CD4-positive, CD25-positive, alpha-beta regulatory T cell (primary cell): Measurements from ENCODE around the gene NFATC2. TPM values are rescaled to one million over a fixed set of nuclear protein-coding genes. Genes with fewer than 3 reads are reported as not detected.

Experiments
- ATAC-seq, 2 donors: fragments of 150-1000 bp; cut with Tn5 transposase; one replicate each; pipeline ENCODE4 v1.10.0; 2021; ENCODE audit warnings: low read depth in 2 of 2, moderate number of reproducible peaks in 2 of 2, moderate library complexity in 1 of 2
- DNase-seq, 3 donors: peaks; one replicate each; pipeline versions ENCODE4 v3.0.0 to v3.0.0-alpha.2; 2012 to 2022; ENCODE audit warnings: mixed read lengths in 1 of 3
- H3K27ac ChIP-seq: one replicate; pipeline ENCODE4 v1.7.0; 2013; ENCODE audit warnings: mild to moderate bottlenecking, low read length; ENCODE audit not compliant: insufficient read depth, poor library complexity, severe bottlenecking
- H3K27me3 ChIP-seq: one replicate; pipeline ENCODE4 v1.7.0; 2013; ENCODE audit warnings: low read length; ENCODE audit not compliant: control insufficient read depth, insufficient read depth
- H3K36me3 ChIP-seq: one replicate; pipeline ENCODE4 v1.7.0; 2013; ENCODE audit warnings: mild to moderate bottlenecking, low read length, moderate library complexity; ENCODE audit not compliant: control insufficient read depth, insufficient read depth
- H3K4me1 ChIP-seq: 2 replicates; pipeline ENCODE4 v1.7.0; 2013; ENCODE audit warnings: mild to moderate bottlenecking, low read length; ENCODE audit not compliant: insufficient read depth, control insufficient read depth, poor library complexity, severe bottlenecking
- H3K4me3 ChIP-seq: one replicate; pipeline ENCODE4 v1.7.0; 2013; ENCODE audit warnings: low read depth, mild to moderate bottlenecking, low read length, moderate library complexity
- H3K9me3 ChIP-seq, 2 experiments: 1 replicate in 1 of 2; 2 replicates in 1 of 2; pipeline ENCODE4 v1.7.0; 2013; ENCODE audit warnings: low read length in 2 of 2, mild to moderate bottlenecking in 1 of 2, moderate library complexity in 1 of 2; ENCODE audit not compliant: control insufficient read depth in 2 of 2
- H3K27ac Mint-ChIP-seq, 3 donors: one replicate each; pipeline ENCODE4 v1.8.0; 2020 to 2022; ENCODE audit warnings: mild to moderate bottlenecking in 3 of 3, mixed read lengths in 3 of 3, moderate library complexity in 2 of 3
- H3K27me3 Mint-ChIP-seq: one replicate; pipeline ENCODE4 v1.8.0; 2022; ENCODE audit warnings: mild to moderate bottlenecking, mixed read lengths
- H3K36me3 Mint-ChIP-seq: one replicate; pipeline ENCODE4 v1.8.0; 2020; ENCODE audit warnings: mixed read lengths
- H3K4me1 Mint-ChIP-seq, 4 donors: one replicate each; pipeline ENCODE4 v1.8.0; 2020 to 2022; ENCODE audit warnings: mixed read lengths in 4 of 4, mild to moderate bottlenecking in 1 of 4
- H3K4me3 Mint-ChIP-seq, 4 donors: one replicate each; pipeline ENCODE4 v1.8.0; 2020 to 2022; ENCODE audit warnings: mild to moderate bottlenecking in 4 of 4, mixed read lengths in 4 of 4, moderate library complexity in 3 of 4
- H3K9me3 Mint-ChIP-seq, 7 donors: one replicate each; pipeline ENCODE4 v1.8.0; 2020 to 2022; ENCODE audit warnings: mixed read lengths in 7 of 7, mild to moderate bottlenecking in 3 of 7, moderate library complexity in 2 of 7
- polyA plus RNA-seq, 4 donors: library from polyadenylated mRNA; unstranded; fragments of 300-500 nt; fragmentation: Illumina TruSeq; gene quantifications; one replicate each; pipeline ENCODE4 v1.2.3, GENCODE V29; 2021
- total RNA-seq: library from RNA; stranded (reverse); gene quantifications from one replicate; pipeline ENCODE4 v1.2.3, GENCODE V29; 2022

The NFATC2 gene
- total and polyA plus RNA-seq, 5 donors from 2014 or later = 11.0 to 56.8 (median 14.2) TPM

GRCh38 chr20:51495921-51496545 is 46.5 kb downstream of the NFATC2 start:
- no peak for ATAC-seq
- H3K27me3 ChIP-seq = no peaks in the 10 kb centered on the region
- no peak overlapping the region for H3K4me3 ChIP-seq
- H3K36me3 ChIP-seq = peaks cover 2% of the 10 kb centered on the region
- H3K9me3 ChIP-seq = no peaks in the 10 kb centered on the region
- Mint-ChIP-seq H3K36me3 (peaks cover 15% of the 10 kb centered on the region), H3K9me3 (no peaks in the 10 kb centered on the region), H3K27ac (peak overlapping the region; percentile 94 to 99 (median 97)), H3K4me1 (peaks cover 16 to 96% (median 71%) of the 10 kb centered on the region in 4 donors), H3K4me3 (peak overlapping the region; percentile 52 to 85 (median 62)), H3K27me3 (no peaks in the 10 kb centered on the region)
- peak overlapping the region; percentile 75 for H3K27ac ChIP-seq
- DNase-seq = no peak
- H3K4me1 ChIP-seq = peaks cover 85% of the 10 kb centered on the region

GRCh38 chr20:51495291-51495690 is 47.2 kb downstream of the NFATC2 start:
- peaks cover 15 to 97% (median 68%) of the 10 kb centered on the region in 4 donors for H3K4me1 Mint-ChIP-seq
- Histone ChIP-seq H3K27me3 (no peaks in the 10 kb centered on the region), H3K4me1 (peaks cover 80% of the 10 kb centered on the region), H3K36me3 (peaks cover 8% of the 10 kb centered on the region), H3K4me3 (no peak overlapping the region), H3K9me3 (no peaks in the 10 kb centered on the region), H3K27ac (peak overlapping the region; percentile 53)
- DNase-seq (no peak), ATAC-seq (no peak)
- no peaks in the 10 kb centered on the region for H3K9me3 Mint-ChIP-seq
- H3K4me3 Mint-ChIP-seq = peak overlapping the region in 3 of 4 donors; percentile 56 to 89 (median 79)
- H3K27me3 Mint-ChIP-seq = no peaks in the 10 kb centered on the region
- H3K36me3 Mint-ChIP-seq = peaks cover 17% of the 10 kb centered on the region
- H3K27ac Mint-ChIP-seq = peak overlapping the region; percentile 94 to 99 (median 97)

- no peak overlapping the region for H3K4me3 ChIP-seq
- ATAC-seq = peak in 1 of 2 donors; percentile 23
These were observed 48.0 kb downstream of the NFATC2 start for GRCh38 chr20:51494241-51495110.

GRCh38 chr20:51493346-51493791 is 49.1 kb downstream of the NFATC2 start:
- no peaks in the 10 kb centered on the region for H3K27me3 ChIP-seq
- H3K36me3 ChIP-seq = peaks cover 21% of the 10 kb centered on the region
- H3K27ac Mint-ChIP-seq = peak overlapping the region; percentile 91 to 97 (median 94)
- DNase-seq (no peak), ATAC-seq (no peak)
- peaks cover 61% of the 10 kb centered on the region for H3K4me1 ChIP-seq
- H3K27me3 Mint-ChIP-seq = no peaks in the 10 kb centered on the region
- no peaks in the 10 kb centered on the region for H3K9me3 Mint-ChIP-seq
- no peaks in the 10 kb centered on the region for H3K9me3 ChIP-seq
- H3K4me3 Mint-ChIP-seq = peak overlapping the region in 3 of 4 donors; percentile 26 to 41 (median 29)
- H3K27ac ChIP-seq = peak overlapping the region; percentile 55
- H3K4me3 ChIP-seq = no peak overlapping the region
- H3K36me3 Mint-ChIP-seq = peaks cover 22% of the 10 kb centered on the region
- H3K4me1 Mint-ChIP-seq = peaks cover 5 to 91% (median 59%) of the 10 kb centered on the region in 4 donors

More at GRCh38 chr20:51494241-51495110, 48.0 kb downstream of the NFATC2 start:
- peak overlapping the region; percentile 94 to 99 (median 97) for H3K27ac Mint-ChIP-seq
- H3K4me1 Mint-ChIP-seq = peaks cover 9 to 97% (median 67%) of the 10 kb centered on the region in 4 donors
- Histone ChIP-seq H3K9me3 (no peaks in the 10 kb centered on the region), H3K36me3 (peaks cover 16% of the 10 kb centered on the region), H3K4me1 (peaks cover 72% of the 10 kb centered on the region), H3K27me3 (no peaks in the 10 kb centered on the region), H3K27ac (peak overlapping the region; percentile 53)
- peak overlapping the region; percentile 56 to 89 (median 78) for H3K4me3 Mint-ChIP-seq
- H3K36me3 Mint-ChIP-seq = peaks cover 22% of the 10 kb centered on the region
- peak in 2 of 3 donors; percentile 19 to 27 for DNase-seq
- no peaks in the 10 kb centered on the region for H3K27me3 Mint-ChIP-seq
- no peaks in the 10 kb centered on the region for H3K9me3 Mint-ChIP-seq

GRCh38 chr20:51492167-51493092 is 50.1 kb downstream of the NFATC2 start:
- Mint-ChIP-seq H3K36me3 (peaks cover 26% of the 10 kb centered on the region), H3K4me1 (peaks cover 5 to 82% (median 50%) of the 10 kb centered on the region in 4 donors), H3K4me3 (peak overlapping the region in 2 of 4 donors; percentile 29 to 33), H3K27me3 (no peaks in the 10 kb centered on the region), H3K9me3 (no peaks in the 10 kb centered on the region), H3K27ac (peak overlapping the region; percentile 71 to 97 (median 91))
- H3K4me1 ChIP-seq = peaks cover 51% of the 10 kb centered on the region
- no peak overlapping the region for H3K27ac ChIP-seq
- ATAC-seq (no peak), DNase-seq (no peak)
- H3K9me3 ChIP-seq = no peaks in the 10 kb centered on the region
- H3K4me3 ChIP-seq = no peak overlapping the region
- no peaks in the 10 kb centered on the region for H3K27me3 ChIP-seq
- peaks cover 28% of the 10 kb centered on the region for H3K36me3 ChIP-seq

- no peaks in the 10 kb centered on the region for H3K27me3 Mint-ChIP-seq
- H3K27me3 ChIP-seq = no peaks in the 10 kb centered on the region
- H3K4me3 Mint-ChIP-seq = peak overlapping the region in 1 of 4 donors; percentile 22
- H3K9me3 Mint-ChIP-seq = no peaks in the 10 kb centered on the region
- H3K4me1 Mint-ChIP-seq = peaks cover 0 to 74% (median 40%) of the 10 kb centered on the region in 4 donors
- H3K4me3 ChIP-seq = no peak overlapping the region
- H3K9me3 ChIP-seq = no peaks in the 10 kb centered on the region
- H3K4me1 ChIP-seq = peaks cover 41% of the 10 kb centered on the region
- ATAC-seq (no peak), DNase-seq (no peak)
- H3K36me3 ChIP-seq = peaks cover 37% of the 10 kb centered on the region
- no peak overlapping the region for H3K27ac ChIP-seq
- H3K36me3 Mint-ChIP-seq = peaks cover 30% of the 10 kb centered on the region
- peak overlapping the region in 1 of 3 donors; percentile 29 for H3K27ac Mint-ChIP-seq
These were observed 51.1 kb downstream of the NFATC2 start for GRCh38 chr20:51491393-51491792.

GRCh38 chr20:51490635-51491034 is 51.9 kb downstream of the NFATC2 start:
- Histone ChIP-seq H3K27ac (no peak overlapping the region), H3K27me3 (no peaks in the 10 kb centered on the region), H3K9me3 (no peaks in the 10 kb centered on the region), H3K4me3 (no peak overlapping the region), H3K4me1 (peaks cover 33% of the 10 kb centered on the region), H3K36me3 (peaks cover 42% of the 10 kb centered on the region)
- no peaks in the 10 kb centered on the region for H3K27me3 Mint-ChIP-seq
- no peaks in the 10 kb centered on the region for H3K9me3 Mint-ChIP-seq
- peak overlapping the region in 2 of 3 donors; percentile 29 to 31 for H3K27ac Mint-ChIP-seq
- peaks cover 37% of the 10 kb centered on the region for H3K36me3 Mint-ChIP-seq
- ATAC-seq (no peak), DNase-seq (no peak)
- H3K4me1 Mint-ChIP-seq = peaks cover 0 to 73% (median 36%) of the 10 kb centered on the region in 4 donors
- H3K4me3 Mint-ChIP-seq = no peak overlapping the region
